ENCODE data around the gene SH2D3C.
"Not testable (repeated sequence)": the region's sequence is repeated elsewhere in the genome, so short reads cannot be mapped to it uniquely, and the experiment has no call there.

The SH2D3C gene

GRCh38 chr9:127767909-127768331 lies 10.5 kb downstream of the SH2D3C start:
- no peak for DNase-seq (ENCODE audit: extremely low read depth in 1 of 2, low read depth in 1 of 2)

GRCh38 chr9:127767410-127767809 lies 11.1 kb downstream of the SH2D3C start:
- DNase-seq (ENCODE audit: extremely low read depth in 1 of 2, low read depth in 1 of 2): no peak

GRCh38 chr9:127765418-127765817 lies 13.0 kb downstream of the SH2D3C start:
- no peak for DNase-seq (ENCODE audit: extremely low read depth in 1 of 2, low read depth in 1 of 2)

GRCh38 chr9:127763918-127764384 lies 14.5 kb downstream of the SH2D3C start:
- DNase-seq (ENCODE audit: extremely low read depth in 1 of 2, low read depth in 1 of 2): no peak

- no peak for DNase-seq (ENCODE audit: extremely low read depth in 1 of 2, low read depth in 1 of 2)
Measured at GRCh38 chr9:127762111-127762676, 16.3 kb downstream of the SH2D3C start.

GRCh38 chr9:127761491-127761956 lies 16.9 kb downstream of the SH2D3C start:
- DNase-seq (ENCODE audit: extremely low read depth in 1 of 2, low read depth in 1 of 2): no peak

GRCh38 chr9:127761061-127761460 lies 17.4 kb downstream of the SH2D3C start:
- no peak for DNase-seq (ENCODE audit: extremely low read depth in 1 of 2, low read depth in 1 of 2)

GRCh38 chr9:127758843-127759242 lies 19.6 kb downstream of the SH2D3C start:
- no peak for DNase-seq (ENCODE audit: extremely low read depth in 1 of 2, low read depth in 1 of 2)

- not testable (repeated sequence) for DNase-seq (ENCODE audit: extremely low read depth in 1 of 2, low read depth in 1 of 2)
Measured at GRCh38 chr9:127756776-127757175, 21.7 kb downstream of the SH2D3C start.

GRCh38 chr9:127756233-127756632 lies 22.2 kb downstream of the SH2D3C start:
- DNase-seq (ENCODE audit: extremely low read depth in 1 of 2, low read depth in 1 of 2): no peak

- no peak for DNase-seq (ENCODE audit: extremely low read depth in 1 of 2, low read depth in 1 of 2)
Measured at GRCh38 chr9:127755061-127756060, 23.1 kb downstream of the SH2D3C start.

GRCh38 chr9:127754099-127755060 lies 24.1 kb downstream of the SH2D3C start:
- no peak for DNase-seq (ENCODE audit: extremely low read depth in 1 of 2, low read depth in 1 of 2)

- DNase-seq (ENCODE audit: extremely low read depth in 1 of 2, low read depth in 1 of 2): no peak
Measured at GRCh38 chr9:127753622-127754021, 24.8 kb downstream of the SH2D3C start.

- DNase-seq (ENCODE audit: extremely low read depth in 1 of 2, low read depth in 1 of 2): no peak
Measured at GRCh38 chr9:127753148-127753547, 25.3 kb downstream of the SH2D3C start.

- DNase-seq (ENCODE audit: extremely low read depth in 1 of 2, low read depth in 1 of 2): no peak
Measured at GRCh38 chr9:127751269-127752054, 27.0 kb downstream of the SH2D3C start.

- DNase-seq (ENCODE audit: extremely low read depth in 1 of 2, low read depth in 1 of 2): no peak
Measured at GRCh38 chr9:127749090-127749787, 29.2 kb downstream of the SH2D3C start.

- DNase-seq (ENCODE audit: extremely low read depth in 1 of 2, low read depth in 1 of 2): no peak
Measured at GRCh38 chr9:127746959-127747569, 31.4 kb downstream of the SH2D3C start.

- DNase-seq (ENCODE audit: extremely low read depth in 1 of 2, low read depth in 1 of 2): no peak
Measured at GRCh38 chr9:127744398-127745110, 33.9 kb downstream of the SH2D3C start.

All from stimulated activated CD8-positive, alpha-beta memory T cell treated with anti-CD3 and anti-CD28 coated beads, Interleukin-7, amount 100 ng/mL, for 48 hours (primary cell).